H54 (cell line): Measurements from ENCODE around the gene SLC44A4.
A peak's percentile ranks its signal among the peaks of the same experiment; 100 is the strongest.
"Not testable (repeated sequence)": the region's sequence is repeated elsewhere in the genome, so short reads cannot be mapped to it uniquely, and the experiment has no call there.

ENCODE experiments used
- DNase-seq: peaks from one replicate; pipeline ENCODE4 v3.0.0; 2011; ENCODE audit warnings: low spot score, mixed read lengths; ENCODE audit not compliant: insufficient read length
- FAIRE-seq: peaks from 3 replicates; lab custom pipeline; 2011; peaks lifted over from hg19 to GRCh38; lab: Jason Lieb, UNC
- POLR2A ChIP-seq: IDR thresholded peaks from 2 replicates; pipeline ENCODE4 v1.6.1; 2011; ENCODE audit warnings: low read depth, mild to moderate bottlenecking, low read length

Gene SLC44A4

GRCh38 chr6:31878726-31879125, at the start of gene SLC44A4:
Gene SLC44A4 (minus strand): TSS chr6:31878997. CDS start chr6:31878980, 17 bp downstream.
- FAIRE-seq (no peak), DNase-seq (no peak)
- TF ChIP-seq POLR2A: no peak

- no peak for DNase-seq
- no peak for FAIRE-seq
- no peak for TF ChIP-seq POLR2A
Measured at GRCh38 chr6:31928672-31928939, 49.8 kb upstream of the SLC44A4 start.

- no peak for DNase-seq
- TF ChIP-seq POLR2A: no peak
- no peak for FAIRE-seq
Measured at GRCh38 chr6:31927863-31928671, 49.3 kb upstream of the SLC44A4 start.

GRCh38 chr6:31927242-31927862, 48.6 kb upstream of the SLC44A4 start, which contains the start of gene C2:
Gene C2 (plus strand): TSS chr6:31927717. CDS start chr6:31927753, 36 bp downstream.
- FAIRE-seq (no peak), DNase-seq (no peak)
- no peak for TF ChIP-seq POLR2A

GRCh38 chr6:31922942-31923341, 44.1 kb upstream of the SLC44A4 start:
- FAIRE-seq (no peak), DNase-seq (no peak)
- no peak for TF ChIP-seq POLR2A

- TF ChIP-seq POLR2A: no peak
- FAIRE-seq (no peak), DNase-seq (no peak)
Measured at GRCh38 chr6:31920811-31921210, 42.0 kb upstream of the SLC44A4 start.

GRCh38 chr6:31919624-31920303, 41.0 kb upstream of the SLC44A4 start:
- DNase-seq: no peak

GRCh38 chr6:31918069-31918720, 39.4 kb upstream of the SLC44A4 start:
- FAIRE-seq (no peak), DNase-seq (no peak)
- no peak for TF ChIP-seq POLR2A

More at GRCh38 chr6:31919624-31920303, 41.0 kb upstream of the SLC44A4 start:
- FAIRE-seq: no peak
- no peak for TF ChIP-seq POLR2A

GRCh38 chr6:31915756-31916155, 37.0 kb upstream of the SLC44A4 start:
- DNase-seq: no peak
- FAIRE-seq: no peak
- no peak for TF ChIP-seq POLR2A

- TF ChIP-seq POLR2A: no peak
- DNase-seq: no peak
- no peak for FAIRE-seq
Measured at GRCh38 chr6:31915351-31915750, 36.6 kb upstream of the SLC44A4 start.

GRCh38 chr6:31911826-31912585, 33.2 kb upstream of the SLC44A4 start:
- DNase-seq: no peak
- no peak for TF ChIP-seq POLR2A
- FAIRE-seq: no peak

GRCh38 chr6:31909298-31909697, 30.5 kb upstream of the SLC44A4 start:
- FAIRE-seq, DNase-seq: not testable (repeated sequence)

- FAIRE-seq: no peak
- peak; percentile 44 for DNase-seq
- TF ChIP-seq POLR2A: no peak
Measured at GRCh38 chr6:31908791-31909190, 30.0 kb upstream of the SLC44A4 start.

GRCh38 chr6:31908255-31908654, 29.5 kb upstream of the SLC44A4 start:
- not testable (repeated sequence) for FAIRE-seq, DNase-seq
